Activated CD4-positive, CD25-positive, alpha-beta regulatory T cell (primary cell): ENCODE data around the gene IL36G.
"Not testable (repeated sequence)": the region's sequence is repeated elsewhere in the genome, so short reads cannot be mapped to it uniquely, and the experiment has no call there.

Source experiments
- DNase-seq, 4 experiments: peaks; one replicate each; lab custom pipeline; 2025; lab: John Stamatoyannopoulos, UW

The IL36G gene

GRCh38 chr2:112977559-112978056 lies at the start of gene IL36G:
Gene IL36G, plus strand, starts transcription at chr2:112978006. Its CDS starts 633 bp downstream, at chr2:112978639.
- no peak for DNase-seq

GRCh38 chr2:112933261-112933660 lies 44.5 kb upstream of the IL36G start:
- no peak for DNase-seq

GRCh38 chr2:112934117-112934516 lies 43.7 kb upstream of the IL36G start:
- DNase-seq, result not testable (repeated sequence)

GRCh38 chr2:112936927-112937232 lies 40.9 kb upstream of the IL36G start:
- no peak for DNase-seq

- no peak for DNase-seq
These were observed 38.9 kb upstream of the IL36G start for GRCh38 chr2:112938904-112939303.

GRCh38 chr2:112939425-112939824 lies 38.4 kb upstream of the IL36G start:
- DNase-seq, result no peak

GRCh38 chr2:112940859-112941625 lies 36.8 kb upstream of the IL36G start:
- no peak for DNase-seq

GRCh38 chr2:112941753-112942653 lies 35.8 kb upstream of the IL36G start:
- peak in 3 of 4 experiments; percentile 10 to 37 (median 26) for DNase-seq

- DNase-seq, result no peak
These were observed 35.2 kb upstream of the IL36G start for GRCh38 chr2:112942654-112943002.

GRCh38 chr2:112944971-112945370 lies 32.8 kb upstream of the IL36G start:
- no peak for DNase-seq

GRCh38 chr2:112946086-112946485 lies 31.7 kb upstream of the IL36G start:
- no peak for DNase-seq

- DNase-seq, result no peak
These were observed 30.4 kb upstream of the IL36G start for GRCh38 chr2:112947374-112947773.

GRCh38 chr2:112949456-112949855 lies 28.4 kb upstream of the IL36G start:
- no peak for DNase-seq

GRCh38 chr2:112954364-112954763 lies 23.4 kb upstream of the IL36G start:
- DNase-seq, result no peak

GRCh38 chr2:112957511-112957910 lies 20.3 kb upstream of the IL36G start:
- no peak for DNase-seq

GRCh38 chr2:112958428-112959108 lies 19.2 kb upstream of the IL36G start:
- DNase-seq, result peak in 1 of 4 experiments; percentile 8

GRCh38 chr2:112959109-112959812 lies 18.5 kb upstream of the IL36G start:
- DNase-seq, result no peak

- no peak for DNase-seq
These were observed 17.5 kb upstream of the IL36G start for GRCh38 chr2:112960230-112960825.

- DNase-seq, result no peak
These were observed 15.3 kb upstream of the IL36G start for GRCh38 chr2:112962308-112963175.

- DNase-seq, result no peak
These were observed 10.8 kb upstream of the IL36G start for GRCh38 chr2:112967023-112967422.
